ENCODE results near the gene DGCR8. TPM values are rescaled to one million over a fixed set of nuclear protein-coding genes. Genes with fewer than 3 reads are reported as not detected.

Gene DGCR8
- polyA plus RNA-seq, 1 experiment, result 22.0 TPM

GRCh38 chr22:20130731-20131596 is 50.9 kb downstream of the DGCR8 start:
- CTCF ChIA-PET, result no interaction called here
- no peak for TF ChIP-seq CTCF (IDR thresholded peaks at IDR 0.05; ENCODE audit: low read depth, low read length)
- H3K27ac ChIP-seq (ENCODE audit: low read depth, low read length), result peak overlapping the region; percentile 47

GRCh38 chr22:20131597-20131858 is 51.5 kb downstream of the DGCR8 start, which contains the start of gene ZDHHC8:
Gene ZDHHC8, plus strand, starts transcription at chr22:20131804. Its CDS starts 144 bp downstream, at chr22:20131948.
- Histone ChIP-seq H3K4me3 (ENCODE audit: low read depth, low read length) (peak within 1 kb of the TSS; percentile 82), H3K27ac (ENCODE audit: low read depth, low read length) (peak within 1 kb of the TSS; percentile 47), H3K9me3 (ENCODE audit: control insufficient read depth, insufficient read depth, low read length) (no peaks in the 10 kb centered on the region), H3K27me3 (ENCODE audit: control insufficient read depth, insufficient read depth, low read length) (no peaks in the 10 kb centered on the region)
- TF ChIP-seq CTCF (IDR thresholded peaks at IDR 0.05; ENCODE audit: low read depth, low read length), result no peak
- ChIA-PET POLR2A (no interaction called here), CTCF (no interaction called here)
- no peak for DNase-seq (ENCODE audit: low read depth, low spot score)

More at GRCh38 chr22:20130731-20131596, 50.9 kb downstream of the DGCR8 start:
- Histone ChIP-seq H3K4me3 (ENCODE audit: low read depth, low read length) (peak overlapping the region; percentile 82), H3K9me3 (ENCODE audit: control insufficient read depth, insufficient read depth, low read length) (no peaks in the 10 kb centered on the region), H3K27me3 (ENCODE audit: control insufficient read depth, insufficient read depth, low read length) (no peaks in the 10 kb centered on the region)
- DNase-seq (ENCODE audit: low read depth, low spot score), result peak; percentile 15
- POLR2A ChIA-PET, result interaction anchor here (3.2 kb wide), 1 partner anchor 14 kb away, joined by 12 read pairs; the partner anchor contains the start of gene TRMT2A

- POLR2A ChIA-PET, result no interaction called here
- peak overlapping the region; percentile 21 for H3K27ac ChIP-seq (ENCODE audit: low read depth, low read length)
- no peaks in the 10 kb centered on the region for H3K27me3 ChIP-seq (ENCODE audit: control insufficient read depth, insufficient read depth, low read length)
- peak overlapping the region; percentile 79 for H3K4me3 ChIP-seq (ENCODE audit: low read depth, low read length)
- no peak for TF ChIP-seq CTCF (IDR thresholded peaks at IDR 0.05; ENCODE audit: low read depth, low read length)
- DNase-seq (ENCODE audit: low read depth, low spot score), result no peak
- no peaks in the 10 kb centered on the region for H3K9me3 ChIP-seq (ENCODE audit: control insufficient read depth, insufficient read depth, low read length)
- CTCF ChIA-PET, result no interaction called here
Observed at GRCh38 chr22:20131859-20132685, 52.0 kb downstream of the DGCR8 start.

GRCh38 chr22:20132686-20133246 is 52.7 kb downstream of the DGCR8 start:
- peak overlapping the region; percentile 79 for H3K4me3 ChIP-seq (ENCODE audit: low read depth, low read length)
- no peak overlapping the region for H3K27ac ChIP-seq (ENCODE audit: low read depth, low read length)
- POLR2A ChIA-PET, result no interaction called here

More at GRCh38 chr22:20132686-20133246, 52.7 kb downstream of the DGCR8 start:
- Histone ChIP-seq H3K9me3 (ENCODE audit: control insufficient read depth, insufficient read depth, low read length) (no peaks in the 10 kb centered on the region), H3K27me3 (ENCODE audit: control insufficient read depth, insufficient read depth, low read length) (no peaks in the 10 kb centered on the region)
- no peak for DNase-seq (ENCODE audit: low read depth, low spot score)
- TF ChIP-seq CTCF (IDR thresholded peaks at IDR 0.05; ENCODE audit: low read depth, low read length), result no peak
- CTCF ChIA-PET, result interaction anchor here (0.6 kb wide), 1 partner anchor 642 kb away, joined by 3 read pairs; no protein-coding TSS in a partner anchor

All from AG04450 (cell line).